SK-N-SH treated with all-trans-retinoic acid at 6 μM for 48 hours (cell line): ENCODE data around the gene ARHGEF33.

Source experiments
- ATAC-seq: fragments of 200-7000 bp; cut with Tn5 transposase; 3 replicates; pipeline ENCODE4 v1.9.1; 2020; ENCODE audit warnings: mild to moderate bottlenecking, moderate library complexity
- ARNTL ChIP-seq: fragments of 450-650 bp; formaldehyde crosslinking; IDR thresholded peaks from 2 replicates; pipeline ENCODE4 v1.5.0; 2020; ENCODE audit warnings: low read depth, mild to moderate bottlenecking, moderate library complexity, borderline replicate concordance
- BACH2 ChIP-seq: fragments of 250-450 bp; sonication (Bioruptor Pico); IDR thresholded peaks from 2 replicates; pipeline ENCODE4 v1.9.0; 2021; ENCODE audit warnings: mild to moderate bottlenecking, borderline replicate concordance
- CSDC2 ChIP-seq: fragments of 250-450 bp; sonication (Bioruptor Pico); IDR thresholded peaks from 2 replicates; pipeline ENCODE4 v1.5.0; 2020; ENCODE audit warnings: mild to moderate bottlenecking, moderate library complexity
- GLIS3 ChIP-seq: fragments of 250-450 bp; sonication (Bioruptor Pico); IDR thresholded peaks from 2 replicates; pipeline ENCODE4 v1.5.0; 2020; ENCODE audit warnings: mild to moderate bottlenecking, moderate library complexity
- ISL1 ChIP-seq: fragments of 250-450 bp; sonication (Bioruptor Pico); IDR thresholded peaks from 2 replicates; pipeline ENCODE4 v2.1.2; 2022; ENCODE audit warnings: mild to moderate bottlenecking, moderate library complexity
- OSR1 ChIP-seq: fragments of 250-450 bp; sonication (Bioruptor Pico); IDR thresholded peaks from 2 replicates; pipeline ENCODE4 v1.8.0; 2022; ENCODE audit warnings: moderate library complexity, mild to moderate bottlenecking, inconsistent platforms
- RARB ChIP-seq: fragments of 250-450 bp; sonication (Bioruptor Pico); IDR thresholded peaks from 2 replicates; pipeline ENCODE4 v1.8.0; 2021; ENCODE audit warnings: mild to moderate bottlenecking, moderate library complexity
- SNAI2 ChIP-seq: fragments of 250-450 bp; sonication (Bioruptor Pico); IDR thresholded peaks from 2 replicates; pipeline ENCODE4 v1.5.0; 2020; ENCODE audit warnings: mild to moderate bottlenecking, moderate library complexity
- TCF4 ChIP-seq: fragments of 250-450 bp; sonication (Bioruptor Pico); IDR thresholded peaks from 2 replicates; pipeline ENCODE4 v1.8.0; 2021; ENCODE audit warnings: mild to moderate bottlenecking, moderate library complexity, borderline replicate concordance
- TOX ChIP-seq: fragments of 250-450 bp; sonication (Bioruptor Pico); IDR thresholded peaks from 2 replicates; pipeline ENCODE4 v1.8.0; 2021; ENCODE audit warnings: mild to moderate bottlenecking, moderate library complexity, borderline replicate concordance
- ZC3H10 ChIP-seq: fragments of 250-450 bp; sonication (Bioruptor Pico); IDR thresholded peaks from 2 replicates; pipeline ENCODE4 v1.5.1; 2021; ENCODE audit warnings: mild to moderate bottlenecking, moderate library complexity
- ZFP3 ChIP-seq: fragments of 250-450 bp; sonication (Bioruptor Pico); IDR thresholded peaks from 2 replicates; pipeline ENCODE4 v1.5.0; 2020; ENCODE audit warnings: mild to moderate bottlenecking, moderate library complexity
- ZNF565 ChIP-seq: fragments of 450-650 bp; formaldehyde crosslinking; conservative IDR thresholded peaks from 2 replicates; pipeline ENCODE4 v1.5.0; 2020; ENCODE audit warnings: low read depth, mild to moderate bottlenecking, moderate library complexity
- ZNF8 ChIP-seq: fragments of 450-650 bp; formaldehyde crosslinking; IDR thresholded peaks from 2 replicates; pipeline ENCODE4 v1.5.0; 2020; ENCODE audit warnings: mild to moderate bottlenecking, moderate library complexity
- TF ChIP-seq, protein P1 (sequence below): fragments of 250-450 bp; sonication (Bioruptor Pico); IDR thresholded peaks from 2 replicates; pipeline ENCODE4 v1.8.0; 2021; ENCODE audit warnings: low read depth, mild to moderate bottlenecking, moderate library complexity, borderline replicate concordance
- TF ChIP-seq, protein P2 (sequence below): fragments of 250-450 bp; sonication (Bioruptor Pico); IDR thresholded peaks from 2 replicates; pipeline ENCODE4 v1.5.1; 2020; ENCODE audit warnings: low read depth, mild to moderate bottlenecking, moderate library complexity
- TF ChIP-seq, protein P3 (sequence below): fragments of 250-450 bp; sonication (Bioruptor Pico); IDR thresholded peaks from 2 replicates; pipeline ENCODE4 v1.5.1; 2021; ENCODE audit warnings: mild to moderate bottlenecking, moderate library complexity
- TF ChIP-seq, protein P4 (sequence below): fragments of 250-450 bp; sonication (Bioruptor Pico); IDR thresholded peaks from 2 replicates; pipeline ENCODE4 v1.5.0; 2020; ENCODE audit warnings: mild to moderate bottlenecking, moderate library complexity
- TF ChIP-seq, protein P5 (sequence below): fragments of 250-450 bp; sonication (Bioruptor Pico); IDR thresholded peaks from 2 replicates; pipeline ENCODE4 v1.8.0; 2020; ENCODE audit warnings: mild to moderate bottlenecking, moderate library complexity, borderline replicate concordance

Gene ARHGEF33

DNA sequence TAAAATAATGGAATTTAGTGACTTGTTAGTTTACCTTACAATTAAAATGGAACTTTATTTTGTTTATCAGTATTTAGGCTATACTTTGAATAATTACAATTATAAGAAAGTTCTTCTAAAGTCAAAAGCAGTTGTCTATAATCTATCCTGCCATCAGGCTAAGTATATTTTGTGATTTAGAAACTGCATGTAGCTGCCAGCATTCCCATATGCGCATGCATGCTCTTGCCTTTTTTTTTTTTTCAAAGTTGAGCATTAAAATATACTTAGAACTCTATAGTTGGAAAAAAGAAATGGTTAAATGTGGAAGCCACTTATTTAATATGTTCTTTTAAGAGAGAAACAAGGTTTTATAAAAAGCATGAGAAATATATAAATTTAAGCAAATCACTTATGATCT lies 99.0 kb downstream of the ARHGEF33 start:
- no peak for TF ChIP-seq SNAI2 (CRISPR knock-in tag)
- no peak for TF ChIP-seq ARNTL
- TF ChIP-seq, protein P1, sequence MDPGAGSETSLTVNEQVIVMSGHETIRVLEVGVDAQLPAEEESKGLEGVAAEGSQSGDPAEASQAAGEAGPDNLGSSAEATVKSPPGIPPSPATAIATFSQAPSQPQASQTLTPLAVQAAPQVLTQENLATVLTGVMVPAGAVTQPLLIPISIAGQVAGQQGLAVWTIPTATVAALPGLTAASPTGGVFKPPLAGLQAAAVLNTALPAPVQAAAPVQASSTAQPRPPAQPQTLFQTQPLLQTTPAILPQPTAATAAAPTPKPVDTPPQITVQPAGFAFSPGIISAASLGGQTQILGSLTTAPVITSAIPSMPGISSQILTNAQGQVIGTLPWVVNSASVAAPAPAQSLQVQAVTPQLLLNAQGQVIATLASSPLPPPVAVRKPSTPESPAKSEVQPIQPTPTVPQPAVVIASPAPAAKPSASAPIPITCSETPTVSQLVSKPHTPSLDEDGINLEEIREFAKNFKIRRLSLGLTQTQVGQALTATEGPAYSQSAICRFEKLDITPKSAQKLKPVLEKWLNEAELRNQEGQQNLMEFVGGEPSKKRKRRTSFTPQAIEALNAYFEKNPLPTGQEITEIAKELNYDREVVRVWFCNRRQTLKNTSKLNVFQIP: no peak
- TF ChIP-seq ZNF8 (CRISPR knock-in tag): no peak
- TF ChIP-seq GLIS3: no peak
- no peak for TF ChIP-seq ZC3H10 (CRISPR knock-in tag)
- TF ChIP-seq TCF4 (CRISPR knock-in tag): no peak
- TF ChIP-seq OSR1 (CRISPR knock-in tag): no peak
- no peak for TF ChIP-seq ZFP3 (CRISPR knock-in tag)
- TF ChIP-seq, protein P2, sequence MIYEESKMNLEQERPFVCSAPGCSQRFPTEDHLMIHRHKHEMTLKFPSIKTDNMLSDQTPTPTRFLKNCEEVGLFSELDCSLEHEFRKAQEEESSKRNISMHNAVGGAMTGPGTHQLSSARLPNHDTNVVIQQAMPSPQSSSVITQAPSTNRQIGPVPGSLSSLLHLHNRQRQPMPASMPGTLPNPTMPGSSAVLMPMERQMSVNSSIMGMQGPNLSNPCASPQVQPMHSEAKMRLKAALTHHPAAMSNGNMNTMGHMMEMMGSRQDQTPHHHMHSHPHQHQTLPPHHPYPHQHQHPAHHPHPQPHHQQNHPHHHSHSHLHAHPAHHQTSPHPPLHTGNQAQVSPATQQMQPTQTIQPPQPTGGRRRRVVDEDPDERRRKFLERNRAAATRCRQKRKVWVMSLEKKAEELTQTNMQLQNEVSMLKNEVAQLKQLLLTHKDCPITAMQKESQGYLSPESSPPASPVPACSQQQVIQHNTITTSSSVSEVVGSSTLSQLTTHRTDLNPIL (CRISPR knock-in tag): no peak
- no peak for TF ChIP-seq RARB (CRISPR knock-in tag)
- TF ChIP-seq, protein P3, sequence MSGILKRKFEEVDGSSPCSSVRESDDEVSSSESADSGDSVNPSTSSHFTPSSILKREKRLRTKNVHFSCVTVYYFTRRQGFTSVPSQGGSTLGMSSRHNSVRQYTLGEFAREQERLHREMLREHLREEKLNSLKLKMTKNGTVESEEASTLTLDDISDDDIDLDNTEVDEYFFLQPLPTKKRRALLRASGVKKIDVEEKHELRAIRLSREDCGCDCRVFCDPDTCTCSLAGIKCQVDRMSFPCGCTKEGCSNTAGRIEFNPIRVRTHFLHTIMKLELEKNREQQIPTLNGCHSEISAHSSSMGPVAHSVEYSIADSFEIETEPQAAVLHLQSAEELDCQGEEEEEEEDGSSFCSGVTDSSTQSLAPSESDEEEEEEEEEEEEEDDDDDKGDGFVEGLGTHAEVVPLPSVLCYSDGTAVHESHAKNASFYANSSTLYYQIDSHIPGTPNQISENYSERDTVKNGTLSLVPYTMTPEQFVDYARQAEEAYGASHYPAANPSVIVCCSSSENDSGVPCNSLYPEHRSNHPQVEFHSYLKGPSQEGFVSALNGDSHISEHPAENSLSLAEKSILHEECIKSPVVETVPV (CRISPR knock-in tag): no peak
- TF ChIP-seq CSDC2 (CRISPR knock-in tag): no peak
- TF ChIP-seq, all 23 proteins: peak for 0
- ATAC-seq: no peak

DNA sequence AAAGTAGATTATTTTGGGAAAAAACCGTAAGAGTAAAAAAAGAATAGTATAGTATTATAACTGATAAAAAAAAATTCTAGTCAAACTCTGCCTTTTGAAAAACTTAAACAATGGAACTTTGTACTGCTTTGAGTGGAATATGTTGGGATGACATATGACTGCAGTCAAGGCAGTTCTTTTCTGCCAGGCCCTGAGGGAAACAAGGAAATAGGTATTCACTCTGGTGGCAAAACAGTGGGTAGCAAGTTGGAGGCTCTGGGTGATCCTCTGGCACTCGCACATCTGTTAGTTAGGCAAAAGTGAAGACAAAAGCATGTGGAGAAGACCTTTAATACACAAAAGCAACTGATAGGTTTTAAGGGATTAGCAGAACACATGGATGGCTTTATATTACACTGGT lies 102.2 kb downstream of the ARHGEF33 start:
- ATAC-seq: no peak
- no peak for TF ChIP-seq ISL1 (CRISPR knock-in tag)
- TF ChIP-seq, protein P1: no peak
- TF ChIP-seq, protein P4, sequence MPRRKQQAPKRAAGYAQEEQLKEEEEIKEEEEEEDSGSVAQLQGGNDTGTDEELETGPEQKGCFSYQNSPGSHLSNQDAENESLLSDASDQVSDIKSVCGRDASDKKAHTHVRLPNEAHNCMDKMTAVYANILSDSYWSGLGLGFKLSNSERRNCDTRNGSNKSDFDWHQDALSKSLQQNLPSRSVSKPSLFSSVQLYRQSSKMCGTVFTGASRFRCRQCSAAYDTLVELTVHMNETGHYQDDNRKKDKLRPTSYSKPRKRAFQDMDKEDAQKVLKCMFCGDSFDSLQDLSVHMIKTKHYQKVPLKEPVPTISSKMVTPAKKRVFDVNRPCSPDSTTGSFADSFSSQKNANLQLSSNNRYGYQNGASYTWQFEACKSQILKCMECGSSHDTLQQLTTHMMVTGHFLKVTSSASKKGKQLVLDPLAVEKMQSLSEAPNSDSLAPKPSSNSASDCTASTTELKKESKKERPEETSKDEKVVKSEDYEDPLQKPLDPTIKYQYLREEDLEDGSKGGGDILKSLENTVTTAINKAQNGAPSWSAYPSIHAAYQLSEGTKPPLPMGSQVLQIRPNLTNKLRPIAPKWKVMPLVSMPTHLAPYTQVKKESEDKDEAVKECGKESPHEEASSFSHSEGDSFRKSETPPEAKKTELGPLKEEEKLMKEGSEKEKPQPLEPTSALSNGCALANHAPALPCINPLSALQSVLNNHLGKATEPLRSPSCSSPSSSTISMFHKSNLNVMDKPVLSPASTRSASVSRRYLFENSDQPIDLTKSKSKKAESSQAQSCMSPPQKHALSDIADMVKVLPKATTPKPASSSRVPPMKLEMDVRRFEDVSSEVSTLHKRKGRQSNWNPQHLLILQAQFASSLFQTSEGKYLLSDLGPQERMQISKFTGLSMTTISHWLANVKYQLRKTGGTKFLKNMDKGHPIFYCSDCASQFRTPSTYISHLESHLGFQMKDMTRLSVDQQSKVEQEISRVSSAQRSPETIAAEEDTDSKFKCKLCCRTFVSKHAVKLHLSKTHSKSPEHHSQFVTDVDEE: no peak
- TF ChIP-seq TOX (CRISPR knock-in tag): no peak
- TF ChIP-seq OSR1 (CRISPR knock-in tag): no peak
- no peak for TF ChIP-seq GLIS3
- TF ChIP-seq SNAI2 (CRISPR knock-in tag): no peak
- TF ChIP-seq ARNTL: no peak
- TF ChIP-seq, protein P2 (CRISPR knock-in tag): no peak
- TF ChIP-seq ZC3H10 (CRISPR knock-in tag): no peak
- no peak for TF ChIP-seq BACH2 (CRISPR knock-in tag)
- TF ChIP-seq ZNF565 (CRISPR knock-in tag): no peak
- TF ChIP-seq ZFP3 (CRISPR knock-in tag): no peak
- TF ChIP-seq, protein P5, sequence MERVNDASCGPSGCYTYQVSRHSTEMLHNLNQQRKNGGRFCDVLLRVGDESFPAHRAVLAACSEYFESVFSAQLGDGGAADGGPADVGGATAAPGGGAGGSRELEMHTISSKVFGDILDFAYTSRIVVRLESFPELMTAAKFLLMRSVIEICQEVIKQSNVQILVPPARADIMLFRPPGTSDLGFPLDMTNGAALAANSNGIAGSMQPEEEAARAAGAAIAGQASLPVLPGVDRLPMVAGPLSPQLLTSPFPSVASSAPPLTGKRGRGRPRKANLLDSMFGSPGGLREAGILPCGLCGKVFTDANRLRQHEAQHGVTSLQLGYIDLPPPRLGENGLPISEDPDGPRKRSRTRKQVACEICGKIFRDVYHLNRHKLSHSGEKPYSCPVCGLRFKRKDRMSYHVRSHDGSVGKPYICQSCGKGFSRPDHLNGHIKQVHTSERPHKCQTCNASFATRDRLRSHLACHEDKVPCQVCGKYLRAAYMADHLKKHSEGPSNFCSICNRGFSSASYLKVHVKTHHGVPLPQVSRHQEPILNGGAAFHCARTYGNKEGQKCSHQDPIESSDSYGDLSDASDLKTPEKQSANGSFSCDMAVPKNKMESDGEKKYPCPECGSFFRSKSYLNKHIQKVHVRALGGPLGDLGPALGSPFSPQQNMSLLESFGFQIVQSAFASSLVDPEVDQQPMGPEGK (CRISPR knock-in tag): no peak
- TF ChIP-seq, all 23 proteins: peak for 0
